DOHH2 (cell line): ENCODE measurements around the gene TSKU.
"Not testable (repeated sequence)": the region's sequence is repeated elsewhere in the genome, so short reads cannot be mapped to it uniquely, and the experiment has no call there.

Experiments used
- H3F3A ChIP-seq: fragments of 200-600 bp; sonication (generic), shearing (Covaris generic); 2 replicates; pipeline ENCODE4 v1.6.0; 2016; ENCODE audit warnings: antibody characterized with exemption, mild to moderate bottlenecking; ENCODE audit not compliant: control insufficient read depth, insufficient read depth
- H3K27ac ChIP-seq: fragments of 200-600 bp; sonication (generic); 2 replicates; pipeline ENCODE4 v1.5.1; 2014; ENCODE audit warnings: low read depth, mild to moderate bottlenecking, low read length, moderate library complexity
- H3K27me3 ChIP-seq: fragments of 200-600 bp; sonication (generic); 2 replicates; pipeline ENCODE4 v1.6.1; 2014; ENCODE audit warnings: mild to moderate bottlenecking, low read length, mixed read lengths; ENCODE audit not compliant: control insufficient read depth
- H3K36me3 ChIP-seq: fragments of 200-600 bp; sonication (generic); 2 replicates; pipeline ENCODE4 v1.6.1; 2014; ENCODE audit warnings: mild to moderate bottlenecking, low read length, moderate library complexity, mixed read lengths; ENCODE audit not compliant: control insufficient read depth
- H3K4me1 ChIP-seq: fragments of 200-600 bp; sonication (generic); 2 replicates; pipeline ENCODE4 v1.6.1; 2014; ENCODE audit warnings: mild to moderate bottlenecking, low read length, mixed read lengths; ENCODE audit not compliant: control insufficient read depth
- H3K4me2 ChIP-seq: fragments of 200-600 bp; sonication (generic); 2 replicates; pipeline ENCODE4 v1.6.0; 2014; ENCODE audit warnings: mild to moderate bottlenecking, low read length, moderate library complexity
- H3K4me3 ChIP-seq: fragments of 200-600 bp; sonication (generic); 2 replicates; pipeline ENCODE4 v1.5.1; 2014; ENCODE audit warnings: mild to moderate bottlenecking, low read length, mixed read lengths
- H3K79me2 ChIP-seq: fragments of 200-600 bp; sonication (generic); 2 replicates; pipeline ENCODE4 v1.6.1; 2014; ENCODE audit warnings: mild to moderate bottlenecking, low read length, mixed read lengths; ENCODE audit not compliant: control insufficient read depth
- H3K9me2 ChIP-seq: fragments of 200-600 bp; sonication (generic); replicated peaks from 2 replicates; pipeline ENCODE4 v1.6.1; 2014; ENCODE audit warnings: mild to moderate bottlenecking, low read length, mixed read lengths; ENCODE audit not compliant: control insufficient read depth
- H3K9me3 ChIP-seq: fragments of 200-600 bp; sonication (generic); 2 replicates; pipeline ENCODE4 v1.6.1; 2014; ENCODE audit warnings: antibody characterized with exemption, low read length, mixed read lengths; ENCODE audit not compliant: control insufficient read depth, insufficient read depth
- H4K20me1 ChIP-seq: fragments of 200-600 bp; sonication (generic); 2 replicates; pipeline ENCODE4 v1.6.0; 2014; ENCODE audit warnings: low read depth, mild to moderate bottlenecking, antibody characterized with exemption, low read length, moderate library complexity; ENCODE audit not compliant: control insufficient read depth, insufficient read depth
- CTCF ChIP-seq: fragments of 200-600 bp; sonication (generic); IDR thresholded peaks from one replicate; pipeline ENCODE4 v1.5.1; 2014; ENCODE audit warnings: antibody characterized with exemption, mild to moderate bottlenecking, low read depth, low read length; ENCODE audit not compliant: poor library complexity, severe bottlenecking
- EZH2phosphoT487 ChIP-seq: fragments of 200-600 bp; sonication (generic); IDR thresholded peaks from 2 replicates; pipeline ENCODE4 v1.6.1; 2017; ENCODE audit warnings: borderline replicate concordance, mild to moderate bottlenecking, antibody characterized with exemption, low read length, moderate library complexity, mixed read lengths

Gene TSKU

GRCh38 chr11:76788661-76789442 lies 5.7 kb downstream of the TSKU start:
- Histone ChIP-seq H3K9me2 (no peaks in the 10 kb centered on the region), H3K27ac (no peak overlapping the region), H3K36me3 (no peaks in the 10 kb centered on the region), H3K4me1 (no peaks in the 10 kb centered on the region), H3K79me2 (no peaks in the 10 kb centered on the region), H3F3A (no peaks in the 10 kb centered on the region), H3K4me3 (no peak overlapping the region), H4K20me1 (no peaks in the 10 kb centered on the region), H3K9me3 (no peaks in the 10 kb centered on the region), H3K4me2 (no peak overlapping the region), H3K27me3 (peaks cover 5% of the 10 kb centered on the region; the same call in 1 of the 2 replicates)
- no peak for TF ChIP-seq EZH2phosphoT487
- TF ChIP-seq CTCF = no peak

GRCh38 chr11:76789443-76789719 lies 6.2 kb downstream of the TSKU start:
- TF ChIP-seq CTCF = no peak
- no peak for TF ChIP-seq EZH2phosphoT487
- no peaks in the 10 kb centered on the region for H3K4me1 ChIP-seq
- H3K4me2 ChIP-seq = no peak overlapping the region
- H3K36me3 ChIP-seq = no peaks in the 10 kb centered on the region
- no peaks in the 10 kb centered on the region for H3K9me3 ChIP-seq
- no peak overlapping the region for H3K4me3 ChIP-seq
- no peaks in the 10 kb centered on the region for H3K9me2 ChIP-seq
- no peaks in the 10 kb centered on the region for H4K20me1 ChIP-seq
- no peak overlapping the region for H3K27ac ChIP-seq
- peaks cover 3% of the 10 kb centered on the region; the same call in 1 of the 2 replicates for H3K27me3 ChIP-seq
- no peaks in the 10 kb centered on the region for H3K79me2 ChIP-seq
- no peaks in the 10 kb centered on the region for H3F3A ChIP-seq

GRCh38 chr11:76790251-76790650 lies 7.1 kb downstream of the TSKU start:
- Histone ChIP-seq H3F3A (no peaks in the 10 kb centered on the region), H3K36me3 (no peaks in the 10 kb centered on the region), H3K4me1 (no peaks in the 10 kb centered on the region), H3K79me2 (no peaks in the 10 kb centered on the region), H3K4me2 (no peak overlapping the region), H3K27me3 (no peaks in the 10 kb centered on the region), H3K9me2 (no peaks in the 10 kb centered on the region), H4K20me1 (no peaks in the 10 kb centered on the region), H3K27ac (no peak overlapping the region), H3K4me3 (no peak overlapping the region), H3K9me3 (no peaks in the 10 kb centered on the region)
- TF ChIP-seq EZH2phosphoT487 (no peak), CTCF (no peak)

GRCh38 chr11:76791002-76791770 lies 8.0 kb downstream of the TSKU start:
- H3K36me3 ChIP-seq, H3K4me1 ChIP-seq, H4K20me1 ChIP-seq, H3K27me3 ChIP-seq, H3K4me2 ChIP-seq, H3K27ac ChIP-seq, H3K9me3 ChIP-seq, H3K9me2 ChIP-seq, H3F3A ChIP-seq, H3K4me3 ChIP-seq, H3K79me2 ChIP-seq: not testable (repeated sequence)
